PFSK-1 (cell line): Measurements from ENCODE around the gene TIGD1.

Experiments
- FOXP2 ChIP-seq: optimal IDR thresholded peaks from 2 replicates; pipeline ENCODE3; 2011; ENCODE audit warnings: borderline replicate concordance, control low read depth, inconsistent platforms; ENCODE audit not compliant: insufficient read depth; ENCODE audit errors: extremely low read length, extremely low read depth
- POLR2AphosphoS5 ChIP-seq: IDR thresholded peaks from 2 replicates; pipeline ENCODE4 v1.6.1; 2012; ENCODE audit warnings: low read depth, mild to moderate bottlenecking, control low read depth, low read length, moderate library complexity
- SIN3A ChIP-seq: IDR thresholded peaks from 2 replicates; pipeline ENCODE4 v1.6.1; 2012; ENCODE audit warnings: mild to moderate bottlenecking, low read length, moderate library complexity, borderline replicate concordance; ENCODE audit not compliant: insufficient read depth
- TAF1 ChIP-seq: IDR thresholded peaks from 2 replicates; pipeline ENCODE4 v1.6.1; 2012; ENCODE audit warnings: low read length, control low read depth, borderline replicate concordance; ENCODE audit not compliant: insufficient read depth
- TF ChIP-seq, protein P1 (sequence below), 2 experiments: IDR thresholded peaks; 2 replicates each; pipeline versions ENCODE4 v1.6.1 to v1.8.0; 2011 to 2012; ENCODE audit warnings: low read depth in 2 of 2, low read length in 2 of 2, control low read depth in 1 of 2, inconsistent platforms in 1 of 2, mild to moderate bottlenecking in 1 of 2, moderate library complexity in 1 of 2; ENCODE audit not compliant: insufficient read depth in 1 of 2

The TIGD1 gene

DNA sequence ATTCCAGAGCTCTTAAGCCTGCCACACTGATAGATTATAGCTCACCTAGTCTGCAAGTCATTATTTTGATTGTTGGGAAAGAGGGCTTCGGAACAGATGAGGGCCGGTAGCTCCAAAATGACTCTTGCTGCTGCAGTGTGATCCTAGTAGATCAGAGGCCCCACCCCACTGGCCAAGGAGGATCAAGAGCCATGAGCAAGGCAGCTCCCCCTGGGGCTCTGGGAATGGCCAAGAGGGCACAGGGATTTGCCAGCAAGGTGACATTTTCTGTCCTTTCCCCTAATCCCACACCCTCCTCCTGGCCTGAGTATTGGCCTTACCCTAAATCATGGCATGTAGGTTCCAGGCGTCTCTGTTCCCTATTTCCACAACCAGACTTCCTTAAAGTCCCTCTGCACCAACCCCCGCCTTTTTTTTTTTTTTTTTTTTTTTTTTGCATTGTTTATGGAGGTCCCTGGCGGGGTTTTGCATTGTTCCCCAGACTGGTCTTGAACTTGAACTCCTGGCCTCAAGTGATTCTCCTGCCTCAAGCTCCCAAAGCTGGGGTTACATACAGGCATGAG lies 36.7 kb upstream of the TIGD1 start:
- no peak for TF ChIP-seq TAF1
- TF ChIP-seq, protein P1, sequence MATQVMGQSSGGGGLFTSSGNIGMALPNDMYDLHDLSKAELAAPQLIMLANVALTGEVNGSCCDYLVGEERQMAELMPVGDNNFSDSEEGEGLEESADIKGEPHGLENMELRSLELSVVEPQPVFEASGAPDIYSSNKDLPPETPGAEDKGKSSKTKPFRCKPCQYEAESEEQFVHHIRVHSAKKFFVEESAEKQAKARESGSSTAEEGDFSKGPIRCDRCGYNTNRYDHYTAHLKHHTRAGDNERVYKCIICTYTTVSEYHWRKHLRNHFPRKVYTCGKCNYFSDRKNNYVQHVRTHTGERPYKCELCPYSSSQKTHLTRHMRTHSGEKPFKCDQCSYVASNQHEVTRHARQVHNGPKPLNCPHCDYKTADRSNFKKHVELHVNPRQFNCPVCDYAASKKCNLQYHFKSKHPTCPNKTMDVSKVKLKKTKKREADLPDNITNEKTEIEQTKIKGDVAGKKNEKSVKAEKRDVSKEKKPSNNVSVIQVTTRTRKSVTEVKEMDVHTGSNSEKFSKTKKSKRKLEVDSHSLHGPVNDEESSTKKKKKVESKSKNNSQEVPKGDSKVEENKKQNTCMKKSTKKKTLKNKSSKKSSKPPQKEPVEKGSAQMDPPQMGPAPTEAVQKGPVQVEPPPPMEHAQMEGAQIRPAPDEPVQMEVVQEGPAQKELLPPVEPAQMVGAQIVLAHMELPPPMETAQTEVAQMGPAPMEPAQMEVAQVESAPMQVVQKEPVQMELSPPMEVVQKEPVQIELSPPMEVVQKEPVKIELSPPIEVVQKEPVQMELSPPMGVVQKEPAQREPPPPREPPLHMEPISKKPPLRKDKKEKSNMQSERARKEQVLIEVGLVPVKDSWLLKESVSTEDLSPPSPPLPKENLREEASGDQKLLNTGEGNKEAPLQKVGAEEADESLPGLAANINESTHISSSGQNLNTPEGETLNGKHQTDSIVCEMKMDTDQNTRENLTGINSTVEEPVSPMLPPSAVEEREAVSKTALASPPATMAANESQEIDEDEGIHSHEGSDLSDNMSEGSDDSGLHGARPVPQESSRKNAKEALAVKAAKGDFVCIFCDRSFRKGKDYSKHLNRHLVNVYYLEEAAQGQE (IDR thresholded peaks at IDR 0.05; ENCODE audit: insufficient read depth in 1 of 2, low read depth in 2 of 2, low read length in 2 of 2): no peak
- no peak for TF ChIP-seq FOXP2
- no peak for TF ChIP-seq POLR2AphosphoS5
- TF ChIP-seq SIN3A: no peak

DNA sequence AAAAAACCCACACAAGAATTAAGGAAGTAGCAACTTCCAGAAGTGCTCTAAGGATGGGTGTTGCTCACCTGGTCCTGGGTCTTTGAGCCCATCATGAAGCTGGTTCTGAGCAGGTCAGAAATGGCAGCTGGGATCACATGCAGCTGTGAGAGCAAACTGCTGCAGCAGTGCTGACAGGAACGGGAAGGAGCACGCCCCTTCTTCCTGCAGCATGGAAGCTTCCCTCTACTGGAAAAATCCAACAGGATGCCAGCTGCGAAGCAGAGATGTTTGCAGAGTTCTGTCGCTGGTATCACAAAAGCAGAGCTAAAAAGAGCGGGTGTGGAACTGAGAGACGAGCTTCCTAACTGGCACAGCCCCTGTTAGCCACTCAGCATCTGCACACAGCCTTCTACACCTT lies 33.9 kb upstream of the TIGD1 start:
- TF ChIP-seq, protein P1 (IDR thresholded peaks at IDR 0.05; ENCODE audit: insufficient read depth in 1 of 2, low read depth in 2 of 2, low read length in 2 of 2): no peak
- no peak for TF ChIP-seq FOXP2
- TF ChIP-seq POLR2AphosphoS5: no peak
- no peak for TF ChIP-seq SIN3A
- no peak for TF ChIP-seq TAF1

DNA sequence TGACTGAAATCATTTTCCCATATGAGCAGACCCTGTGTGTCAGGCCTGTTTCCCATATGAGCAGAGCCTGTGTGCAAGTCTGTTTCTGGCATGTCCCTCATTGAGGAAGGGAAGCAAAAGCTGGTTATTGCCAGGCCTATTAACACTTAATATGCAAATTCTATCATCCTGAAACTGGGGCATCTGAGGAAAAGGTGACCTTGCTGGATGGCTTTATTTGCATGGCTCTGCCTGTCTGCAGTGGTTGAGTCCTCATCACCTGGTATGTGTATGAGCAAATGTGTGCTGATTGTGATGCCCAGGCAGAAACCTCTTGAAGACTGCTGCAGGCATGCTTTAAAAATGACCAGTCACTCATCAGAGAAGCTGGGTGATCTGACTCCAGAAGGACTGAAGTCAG lies 31.4 kb upstream of the TIGD1 start:
- TF ChIP-seq, protein P1 (IDR thresholded peaks at IDR 0.05; ENCODE audit: insufficient read depth in 1 of 2, low read depth in 2 of 2, low read length in 2 of 2): no peak
- TF ChIP-seq FOXP2 (no peak), TAF1 (no peak), POLR2AphosphoS5 (no peak), SIN3A (no peak)

DNA sequence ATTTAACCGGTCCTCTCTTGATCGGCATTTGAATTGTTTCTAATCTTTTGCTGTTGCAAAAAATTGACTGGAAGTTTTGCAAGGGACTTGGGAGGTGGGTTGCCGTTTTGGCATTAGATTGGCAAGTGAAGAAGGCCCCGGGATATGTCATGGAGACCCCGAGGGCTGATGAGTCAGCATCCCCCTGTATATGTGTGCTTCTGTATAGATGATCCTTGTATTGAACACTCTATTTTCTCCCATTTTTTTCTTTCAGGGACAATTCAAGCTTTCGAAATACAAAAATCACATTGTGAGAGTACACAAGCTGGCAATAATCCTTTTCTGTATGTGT lies 30.3 kb upstream of the TIGD1 start:
- TF ChIP-seq POLR2AphosphoS5 (no peak), FOXP2 (no peak), TAF1 (no peak), SIN3A (no peak)
- TF ChIP-seq, protein P1 (IDR thresholded peaks at IDR 0.05; ENCODE audit: insufficient read depth in 1 of 2, low read depth in 2 of 2, low read length in 2 of 2): no peak

DNA sequence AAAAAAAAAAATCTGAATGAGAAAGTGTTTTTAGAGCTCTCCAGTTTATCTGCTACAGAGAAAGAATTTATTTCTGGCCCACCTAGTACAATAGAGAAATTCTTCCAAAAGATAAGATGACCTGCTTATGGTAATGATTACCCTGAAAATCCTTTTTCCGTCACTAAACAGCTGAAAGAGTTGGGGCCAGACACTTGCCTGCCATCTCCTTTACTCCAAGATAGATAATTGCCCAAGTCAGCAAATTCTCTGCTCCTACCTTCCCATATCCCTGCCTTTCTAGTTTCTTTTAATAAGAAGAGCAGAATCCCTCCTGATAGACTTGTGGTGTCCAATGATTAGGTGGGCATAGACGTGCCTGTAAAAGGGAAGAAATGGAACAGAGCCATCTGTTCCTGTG lies 28.3 kb upstream of the TIGD1 start:
- TF ChIP-seq, protein P1 (IDR thresholded peaks at IDR 0.05; ENCODE audit: insufficient read depth in 1 of 2, low read depth in 2 of 2, low read length in 2 of 2): no peak
- no peak for TF ChIP-seq TAF1
